GM20000 (cell line): ENCODE data around the gene HIPK1.

ENCODE experiments used
- DNase-seq: peaks from one replicate; pipeline ENCODE4 v3.0.0; 2012; ENCODE audit warnings: low spot score
- TF ChIP-seq, protein P1 (sequence below): IDR thresholded peaks from 2 replicates; pipeline ENCODE4 v1.5.1; 2012; ENCODE audit warnings: mild to moderate bottlenecking, control low read depth; ENCODE audit errors: extremely low read depth, missing control alignments

Gene HIPK1

GRCh38 chr1:113929750-113930498 is 800 bp downstream of the HIPK1 start:
- DNase-seq: peak; percentile 75
- TF ChIP-seq, protein P1, sequence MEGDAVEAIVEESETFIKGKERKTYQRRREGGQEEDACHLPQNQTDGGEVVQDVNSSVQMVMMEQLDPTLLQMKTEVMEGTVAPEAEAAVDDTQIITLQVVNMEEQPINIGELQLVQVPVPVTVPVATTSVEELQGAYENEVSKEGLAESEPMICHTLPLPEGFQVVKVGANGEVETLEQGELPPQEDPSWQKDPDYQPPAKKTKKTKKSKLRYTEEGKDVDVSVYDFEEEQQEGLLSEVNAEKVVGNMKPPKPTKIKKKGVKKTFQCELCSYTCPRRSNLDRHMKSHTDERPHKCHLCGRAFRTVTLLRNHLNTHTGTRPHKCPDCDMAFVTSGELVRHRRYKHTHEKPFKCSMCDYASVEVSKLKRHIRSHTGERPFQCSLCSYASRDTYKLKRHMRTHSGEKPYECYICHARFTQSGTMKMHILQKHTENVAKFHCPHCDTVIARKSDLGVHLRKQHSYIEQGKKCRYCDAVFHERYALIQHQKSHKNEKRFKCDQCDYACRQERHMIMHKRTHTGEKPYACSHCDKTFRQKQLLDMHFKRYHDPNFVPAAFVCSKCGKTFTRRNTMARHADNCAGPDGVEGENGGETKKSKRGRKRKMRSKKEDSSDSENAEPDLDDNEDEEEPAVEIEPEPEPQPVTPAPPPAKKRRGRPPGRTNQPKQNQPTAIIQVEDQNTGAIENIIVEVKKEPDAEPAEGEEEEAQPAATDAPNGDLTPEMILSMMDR: peak; percentile 21

DNA sequence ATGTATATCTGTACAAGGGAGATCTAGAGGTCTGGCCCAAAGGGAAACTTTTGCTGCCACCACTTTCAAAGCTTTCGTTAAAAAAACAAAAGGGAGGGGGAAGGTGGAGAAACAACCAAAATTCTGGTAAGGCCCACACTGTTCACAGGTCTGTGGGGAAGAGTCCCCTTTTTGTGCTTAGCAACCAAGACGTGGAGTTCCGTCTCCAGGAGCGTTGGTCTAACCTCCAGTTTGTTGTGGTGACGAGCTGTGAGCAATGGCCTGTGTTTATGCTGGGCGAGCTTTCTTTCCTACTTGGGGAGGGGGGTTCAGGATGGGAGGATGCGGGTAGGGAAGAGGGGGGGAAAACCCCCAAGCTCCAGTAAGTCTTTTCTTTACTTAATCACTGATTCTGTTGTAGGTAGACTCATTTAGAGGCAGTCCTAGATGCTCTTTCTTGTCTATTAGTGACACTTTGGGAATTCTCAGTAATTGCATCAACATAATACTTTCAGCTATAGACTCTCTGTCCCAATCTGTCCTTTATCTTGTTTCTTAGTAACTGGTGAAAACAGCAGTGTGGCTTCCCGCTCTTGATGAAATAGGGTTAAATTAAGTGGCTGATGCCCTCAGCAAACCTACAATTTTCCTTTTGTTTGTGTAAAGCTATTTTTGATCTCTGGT is 1.5 kb downstream of the HIPK1 start:
- peak; percentile 65 for DNase-seq
- TF ChIP-seq, protein P1: no peak

- no peak for DNase-seq
- TF ChIP-seq, protein P1: no peak
Observed at GRCh38 chr1:113931451-113931851, 2.3 kb downstream of the HIPK1 start.

DNA sequence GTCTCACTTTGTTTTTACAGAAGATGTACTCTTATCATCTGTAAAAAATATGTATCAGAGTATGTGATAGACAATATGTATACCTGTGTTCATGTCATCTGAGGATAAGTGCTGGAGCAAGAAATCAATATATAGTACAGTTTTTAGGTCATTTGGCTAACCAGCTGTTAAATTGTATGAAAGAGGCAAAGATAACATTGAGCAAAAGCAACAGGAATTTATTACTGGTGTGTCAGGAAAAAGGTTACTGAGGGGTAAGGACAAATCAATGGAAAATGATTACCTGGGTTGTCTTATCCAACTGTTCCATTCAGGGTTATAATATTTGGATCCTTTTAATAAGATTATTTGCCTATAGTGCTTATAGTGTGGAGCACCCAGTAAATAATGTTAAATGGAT is 4.9 kb downstream of the HIPK1 start:
- TF ChIP-seq, protein P1: no peak
- no peak for DNase-seq

DNA sequence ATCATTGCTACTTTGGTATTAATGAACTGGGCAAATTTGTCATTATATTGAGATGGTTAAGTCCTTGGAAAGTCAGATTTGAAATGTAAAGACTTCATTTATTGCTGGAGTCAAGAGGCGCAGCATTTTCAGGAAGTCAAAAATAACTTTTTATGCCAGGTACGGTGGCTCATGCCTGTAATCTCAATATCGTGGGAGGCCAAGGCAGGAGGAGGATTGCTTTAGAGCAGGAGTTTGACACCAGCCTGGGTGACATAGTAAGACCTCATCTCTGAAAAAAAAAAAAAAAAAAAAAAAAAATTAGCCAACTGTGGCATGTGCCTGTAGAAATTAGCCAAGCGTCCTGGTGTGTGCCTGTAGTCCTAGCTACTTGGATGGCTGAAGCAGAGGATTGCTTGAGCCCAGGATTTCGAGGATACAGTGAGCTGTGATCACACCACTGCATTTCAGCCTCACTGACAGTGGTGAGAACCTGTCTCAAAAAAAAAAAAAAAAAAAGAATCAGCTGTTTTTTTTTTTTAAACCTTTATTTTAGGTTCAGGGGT is 5.5 kb downstream of the HIPK1 start:
- no peak for DNase-seq
- TF ChIP-seq, protein P1: no peak

DNA sequence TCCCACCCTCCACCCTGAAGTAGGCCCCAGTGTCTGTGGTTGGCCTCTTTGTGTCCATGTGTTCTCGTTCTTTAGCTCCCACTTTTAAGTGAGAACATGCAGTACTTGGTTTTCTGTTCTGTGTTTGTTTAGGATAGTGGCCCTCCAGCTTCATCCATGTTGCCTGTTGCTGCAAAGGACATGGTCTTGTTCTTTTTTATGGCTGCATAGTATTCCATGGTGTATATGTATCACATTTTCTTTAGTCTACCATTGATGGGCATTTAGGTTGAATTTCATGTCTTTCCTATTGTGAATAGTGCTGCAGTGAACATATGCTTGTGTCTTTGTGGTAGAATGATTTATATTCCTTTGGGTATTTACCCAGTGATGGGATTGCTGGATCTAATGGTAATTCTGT is 6.1 kb downstream of the HIPK1 start:
- TF ChIP-seq, protein P1: no peak

GRCh38 chr1:113935970-113936369 is 6.8 kb downstream of the HIPK1 start:
- TF ChIP-seq, protein P1: no peak
- no peak for DNase-seq

More for the DNA sequence above, 6.1 kb downstream of the HIPK1 start:
- DNase-seq: no peak
